ENCODE data around the gene ME2. TPM values are rescaled to one million over a fixed set of nuclear protein-coding genes. Genes with fewer than 3 reads are reported as not detected.
"Not testable (repeated sequence)": the region's sequence is repeated elsewhere in the genome, so short reads cannot be mapped to it uniquely, and the experiment has no call there.

The ME2 gene
- 10 to 100 TPM; 71.8 to 73.6 TPM for total RNA-seq

- Mint-ChIP-seq H3K27ac (peak within 1 kb of the TSS; percentile 98), H3K27me3 (peaks cover under 1% of the 10 kb centered on the region), H3K4me1 (peaks cover 30% of the 10 kb centered on the region), H3K4me3 (peak within 1 kb of the TSS; percentile 95), H3K36me3 (ENCODE audit: low read depth) (peaks cover 9% of the 10 kb centered on the region), H3K9me3 (no peaks in the 10 kb centered on the region)
- DNase-seq, result peak; percentile 93
- POLR2A ChIA-PET, result interaction anchor here (0.5 to 2.1 kb wide), 36 partner anchors 9 to 1391 kb away, joined by 3 to 111 read pairs (median 4); partner anchors contain the start of genes C18orf32, ELAC1, MBD1 and MEX3C
- CTCF ChIA-PET, result interaction anchor here (1.3 to 1.7 kb wide), 5 partner anchors 9 to 176 kb away, joined by 3 to 10 read pairs (median 6); partner anchors contain the start of gene SMAD4
Observed at GRCh38 chr18:50878345-50879301, at the start of gene ME2. Gene ME2, plus strand, starts transcription at chr18:50879118. Its CDS starts 16,703 bp downstream, at chr18:50895821.

GRCh38 chr18:50829644-50830043, 49.3 kb upstream of the ME2 start:
- Mint-ChIP-seq H3K4me1 (no peaks in the 10 kb centered on the region), H3K27me3 (peaks cover 3% of the 10 kb centered on the region)
- CTCF ChIA-PET, result no interaction called here

DNA sequence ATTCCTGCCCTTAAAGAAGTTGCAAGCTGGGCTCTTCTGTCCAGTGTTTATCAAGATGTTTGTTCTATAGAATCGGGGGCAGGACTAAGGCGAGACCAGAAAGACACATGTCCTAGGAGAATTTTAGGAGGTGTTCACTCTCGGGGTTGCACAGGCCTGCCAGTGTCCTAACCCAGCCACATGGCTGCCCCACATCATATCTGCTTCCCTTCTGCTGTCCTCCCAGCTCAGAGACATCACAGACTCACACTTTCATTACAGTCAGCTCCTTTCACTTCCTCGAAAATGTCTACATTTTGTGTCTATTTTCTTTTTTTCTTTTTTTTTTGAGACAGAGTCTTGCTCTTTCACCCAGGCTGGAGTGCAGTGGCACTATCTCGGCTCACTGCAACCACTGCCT, 48.4 kb upstream of the ME2 start:
- no peak for DNase-seq
- Mint-ChIP-seq H3K27ac (no peak overlapping the region), H3K4me3 (no peak overlapping the region), H3K9me3 (no peaks in the 10 kb centered on the region), H3K27me3 (peaks cover 3% of the 10 kb centered on the region), H3K4me1 (no peaks in the 10 kb centered on the region), H3K36me3 (ENCODE audit: low read depth) (no peaks in the 10 kb centered on the region)
- ChIA-PET CTCF (no interaction called here), POLR2A (no interaction called here)

More at GRCh38 chr18:50829644-50830043, 49.3 kb upstream of the ME2 start:
- POLR2A ChIA-PET, result no interaction called here
- Mint-ChIP-seq H3K36me3 (ENCODE audit: low read depth) (no peaks in the 10 kb centered on the region), H3K9me3 (no peaks in the 10 kb centered on the region), H3K27ac (no peak overlapping the region), H3K4me3 (no peak overlapping the region)
- no peak for DNase-seq

- Mint-ChIP-seq H3K27me3 (peaks cover 5% of the 10 kb centered on the region), H3K4me3 (no peak overlapping the region), H3K4me1 (peaks cover 11% of the 10 kb centered on the region), H3K27ac (no peak overlapping the region), H3K9me3 (no peaks in the 10 kb centered on the region), H3K36me3 (ENCODE audit: low read depth) (no peaks in the 10 kb centered on the region)
- no peak for DNase-seq
- CTCF ChIA-PET, result interaction anchor here (1.3 kb wide), 1 partner anchor 12 kb away, joined by 3 read pairs; no protein-coding TSS in a partner anchor
- POLR2A ChIA-PET, result no interaction called here
Observed at GRCh38 chr18:50832754-50833153, 46.2 kb upstream of the ME2 start.

GRCh38 chr18:50833496-50833895, 45.4 kb upstream of the ME2 start:
- POLR2A ChIA-PET; H3K36me3 Mint-ChIP-seq (ENCODE audit: low read depth); H3K27ac Mint-ChIP-seq; DNase-seq; H3K27me3 Mint-ChIP-seq; H3K4me3 Mint-ChIP-seq; H3K9me3 Mint-ChIP-seq: not testable (repeated sequence)
- CTCF ChIA-PET, result interaction anchor here (1.3 kb wide), 1 partner anchor 13 kb away, joined by 3 read pairs; no protein-coding TSS in a partner anchor
- H3K4me1 Mint-ChIP-seq, result peaks cover 11% of the 10 kb centered on the region

DNA sequence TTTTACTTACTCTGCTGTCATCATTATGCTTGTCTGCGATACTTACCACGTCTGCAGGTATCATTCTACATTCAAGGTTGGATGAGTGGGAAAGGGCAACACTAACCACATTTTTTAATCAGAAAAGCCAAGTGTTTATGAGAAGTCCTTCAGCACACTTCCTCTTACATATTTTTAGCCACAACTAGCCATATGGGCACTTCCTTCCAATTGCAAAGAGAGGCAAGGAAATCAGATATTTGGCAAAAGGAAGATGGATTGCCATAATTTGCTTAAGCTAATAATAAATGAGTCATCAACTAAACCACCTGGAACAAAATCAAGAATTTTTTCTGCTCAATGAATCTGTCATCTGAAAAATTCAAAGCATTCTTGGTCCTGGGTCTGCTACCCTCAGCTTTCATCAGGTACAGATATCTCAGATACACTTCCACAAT, 42.4 kb upstream of the ME2 start:
- Mint-ChIP-seq H3K27me3 (peaks cover 5% of the 10 kb centered on the region), H3K9me3 (no peaks in the 10 kb centered on the region), H3K27ac (no peak overlapping the region), H3K4me1 (peaks cover 11% of the 10 kb centered on the region), H3K36me3 (ENCODE audit: low read depth) (no peaks in the 10 kb centered on the region), H3K4me3 (no peak overlapping the region)
- POLR2A ChIA-PET, result no interaction called here
- CTCF ChIA-PET, result interaction anchor here (1.3 kb wide), 1 partner anchor 213 kb away, joined by 4 read pairs; no protein-coding TSS in a partner anchor
- DNase-seq, result no peak

- Mint-ChIP-seq H3K27me3 (peaks cover 3% of the 10 kb centered on the region), H3K27ac (no peak overlapping the region), H3K9me3 (no peaks in the 10 kb centered on the region), H3K4me1 (peaks cover 11% of the 10 kb centered on the region), H3K36me3 (ENCODE audit: low read depth) (no peaks in the 10 kb centered on the region), H3K4me3 (no peak overlapping the region)
- ChIA-PET POLR2A (no interaction called here), CTCF (interaction anchor here (0.5 kb wide), 1 partner anchor 1944 kb away, joined by 3 read pairs; no protein-coding TSS in a partner anchor)
- no peak for DNase-seq
Observed at GRCh38 chr18:50839341-50839740, 39.6 kb upstream of the ME2 start.

GRCh38 chr18:50839996-50840395, 38.9 kb upstream of the ME2 start:
- ChIA-PET CTCF (no interaction called here), POLR2A (no interaction called here)
- no peaks in the 10 kb centered on the region for H3K9me3 Mint-ChIP-seq
- no peaks in the 10 kb centered on the region for H3K36me3 Mint-ChIP-seq (ENCODE audit: low read depth)
- H3K4me1 Mint-ChIP-seq, result peaks cover 11% of the 10 kb centered on the region
- H3K27me3 Mint-ChIP-seq, result peaks cover 3% of the 10 kb centered on the region
- no peak for DNase-seq
- no peak overlapping the region for H3K4me3 Mint-ChIP-seq
- H3K27ac Mint-ChIP-seq, result no peak overlapping the region

DNA sequence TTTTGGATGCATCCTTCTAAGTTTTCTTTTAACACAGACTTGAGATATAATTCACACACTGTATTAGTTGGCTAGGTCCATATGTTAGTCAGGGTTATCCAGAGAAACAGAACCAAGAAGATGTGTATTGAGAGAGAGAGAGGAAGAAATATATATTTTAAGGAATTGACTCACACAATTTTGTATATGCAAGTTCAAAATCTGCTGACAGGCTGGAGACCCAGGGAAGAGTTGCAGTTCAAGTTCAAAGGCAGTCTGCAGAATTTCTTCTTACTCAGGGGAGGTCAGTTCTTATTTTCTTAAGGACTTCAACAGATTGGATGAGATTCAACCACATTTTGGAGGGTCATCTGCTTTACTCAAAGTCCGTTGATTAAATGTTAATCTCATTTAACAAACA, 36.1 kb upstream of the ME2 start:
- Mint-ChIP-seq H3K27me3 (no peaks in the 10 kb centered on the region), H3K4me3 (no peak overlapping the region), H3K36me3 (ENCODE audit: low read depth) (no peaks in the 10 kb centered on the region), H3K27ac (no peak overlapping the region), H3K9me3 (no peaks in the 10 kb centered on the region), H3K4me1 (peaks cover 8% of the 10 kb centered on the region)
- no peak for DNase-seq
- ChIA-PET POLR2A (interaction anchor here (1.2 kb wide), 1 partner anchor 36 kb away, joined by 3 read pairs; no protein-coding TSS in a partner anchor), CTCF (interaction anchor here (1.5 kb wide), 1 partner anchor 24 kb away, joined by 3 read pairs; no protein-coding TSS in a partner anchor)

DNA sequence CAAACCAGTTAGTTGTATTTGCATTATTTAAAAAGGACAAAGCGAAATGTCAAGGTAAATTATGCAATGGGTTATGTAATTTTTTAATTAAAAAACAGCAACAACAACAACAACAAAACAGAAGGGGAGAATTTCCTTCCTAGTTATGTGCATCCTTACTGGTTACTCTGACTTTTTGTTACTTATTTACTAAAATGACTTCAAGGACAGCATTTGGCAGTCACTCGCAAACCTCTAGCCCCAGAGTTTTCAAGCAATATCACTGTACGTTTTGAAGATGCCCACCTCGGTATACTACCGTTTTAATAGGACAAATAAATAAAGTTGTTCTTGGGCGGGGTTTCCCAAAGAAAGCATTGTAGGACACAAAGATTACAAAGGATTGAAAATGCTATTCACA, 34.4 kb upstream of the ME2 start:
- Mint-ChIP-seq H3K4me1 (peaks cover 8% of the 10 kb centered on the region), H3K27me3 (peaks cover 1% of the 10 kb centered on the region), H3K27ac (no peak overlapping the region), H3K4me3 (no peak overlapping the region), H3K9me3 (no peaks in the 10 kb centered on the region), H3K36me3 (ENCODE audit: low read depth) (no peaks in the 10 kb centered on the region)
- POLR2A ChIA-PET, result no interaction called here
- CTCF ChIA-PET, result no interaction called here
- no peak for DNase-seq

GRCh38 chr18:50844960-50845359, 34.0 kb upstream of the ME2 start:
- no peak for DNase-seq
- H3K27ac Mint-ChIP-seq, result no peak overlapping the region
- POLR2A ChIA-PET, result no interaction called here
- H3K4me3 Mint-ChIP-seq, result no peak overlapping the region
- no peaks in the 10 kb centered on the region for H3K9me3 Mint-ChIP-seq
- CTCF ChIA-PET, result no interaction called here
- peaks cover 3% of the 10 kb centered on the region for H3K27me3 Mint-ChIP-seq
- no peaks in the 10 kb centered on the region for H3K36me3 Mint-ChIP-seq (ENCODE audit: low read depth)
- peaks cover 8% of the 10 kb centered on the region for H3K4me1 Mint-ChIP-seq

GRCh38 chr18:50847192-50847591, 31.7 kb upstream of the ME2 start:
- CTCF ChIA-PET, result interaction anchor here (2.6 kb wide), 1 partner anchor 27 kb away, joined by 9 read pairs; the partner anchor contains the start of gene MRO
- no peaks in the 10 kb centered on the region for H3K9me3 Mint-ChIP-seq
- no peak overlapping the region for H3K4me3 Mint-ChIP-seq
- no peak for DNase-seq
- H3K36me3 Mint-ChIP-seq (ENCODE audit: low read depth), result no peaks in the 10 kb centered on the region
- POLR2A ChIA-PET, result interaction anchor here (1.0 kb wide), 1 partner anchor 32 kb away, joined by 7 read pairs; the partner anchor contains the start of gene ME2
- no peak overlapping the region for H3K27ac Mint-ChIP-seq
- peaks cover 8% of the 10 kb centered on the region for H3K4me1 Mint-ChIP-seq
- peaks cover 5% of the 10 kb centered on the region for H3K27me3 Mint-ChIP-seq

DNA sequence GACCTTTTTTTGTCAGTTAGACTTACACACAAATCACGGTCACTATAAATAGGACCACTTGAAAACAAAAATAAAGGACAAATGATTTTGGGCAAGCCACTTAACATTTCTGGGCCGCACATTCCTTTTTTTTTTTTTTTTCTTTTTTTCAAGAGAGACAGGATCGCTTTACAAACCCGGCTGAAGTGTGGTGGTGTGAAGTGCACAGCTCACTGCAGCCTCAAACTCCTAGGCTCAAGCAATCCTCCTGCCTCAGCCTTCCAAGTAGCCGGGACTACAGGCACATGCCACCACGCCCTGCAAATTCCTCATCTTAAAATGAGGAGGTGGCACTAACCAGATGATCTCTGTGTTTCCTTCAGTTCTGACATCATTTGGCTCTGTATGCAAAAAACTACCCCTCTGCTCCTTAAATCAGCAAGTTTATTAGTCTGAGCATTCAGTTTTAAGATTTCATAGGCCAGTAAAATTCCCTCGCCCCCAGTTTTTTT, 30.8 kb upstream of the ME2 start:
- Mint-ChIP-seq H3K4me1 (peaks cover 8% of the 10 kb centered on the region), H3K9me3 (no peaks in the 10 kb centered on the region), H3K4me3 (no peak overlapping the region), H3K36me3 (ENCODE audit: low read depth) (no peaks in the 10 kb centered on the region), H3K27ac (no peak overlapping the region), H3K27me3 (peaks cover 5% of the 10 kb centered on the region)
- ChIA-PET POLR2A (no interaction called here), CTCF (interaction anchor here (0.7 to 2.6 kb wide), 2 partner anchors 28 to 257 kb away, joined by 3 to 9 read pairs; partner anchors contain the start of gene MRO)
- no peak for DNase-seq

Measured in activated CD4-positive, alpha-beta memory T cell treated with anti-CD3 and anti-CD28 coated beads, Interleukin-2, amount 10 ng/mL, durations not matched to agents 7 days and 5 days (primary cell).